LHCN-M2 (cell line): ENCODE data around the gene KCNB1. TPM values are rescaled to one million over a fixed set of nuclear protein-coding genes. Genes with fewer than 3 reads are reported as not detected.
A peak's percentile ranks its signal among the peaks of the same experiment; 100 is the strongest.

ENCODE experiments used
- DNase-seq: peaks from one replicate; pipeline ENCODE4 v3.0.0-alpha.2; 2012; ENCODE audit warnings: low read depth
- total RNA-seq: library from RNA; depleted of rRNA; stranded (reverse); fragments of >200 nt; gene quantifications from 2 replicates; pipeline ENCODE4 v1.2.3, GENCODE V29; 2014

The KCNB1 gene
- total RNA-seq, 1 experiment from 2014 or later = 0.40 TPM

DNA sequence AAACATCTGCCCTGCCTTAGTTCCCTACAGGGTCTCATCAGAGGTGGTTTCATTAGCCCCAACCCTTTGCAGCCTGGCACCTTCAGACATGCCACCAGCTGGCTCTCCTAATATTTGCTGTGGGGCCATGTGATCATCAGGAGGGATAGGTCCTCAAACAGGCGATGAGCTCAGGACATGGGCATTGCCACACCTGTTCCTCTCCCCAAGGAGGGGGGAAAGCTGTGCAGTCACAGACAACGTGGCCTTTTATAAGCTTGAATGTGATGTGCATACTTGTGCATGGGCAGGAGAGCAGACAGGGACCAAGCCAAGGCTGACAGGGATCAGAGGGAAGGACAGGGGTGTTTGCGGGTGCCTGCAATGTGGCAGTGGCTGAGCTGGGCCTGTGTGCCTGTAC, 125.8 kb downstream of the KCNB1 start:
- DNase-seq = no peak

DNA sequence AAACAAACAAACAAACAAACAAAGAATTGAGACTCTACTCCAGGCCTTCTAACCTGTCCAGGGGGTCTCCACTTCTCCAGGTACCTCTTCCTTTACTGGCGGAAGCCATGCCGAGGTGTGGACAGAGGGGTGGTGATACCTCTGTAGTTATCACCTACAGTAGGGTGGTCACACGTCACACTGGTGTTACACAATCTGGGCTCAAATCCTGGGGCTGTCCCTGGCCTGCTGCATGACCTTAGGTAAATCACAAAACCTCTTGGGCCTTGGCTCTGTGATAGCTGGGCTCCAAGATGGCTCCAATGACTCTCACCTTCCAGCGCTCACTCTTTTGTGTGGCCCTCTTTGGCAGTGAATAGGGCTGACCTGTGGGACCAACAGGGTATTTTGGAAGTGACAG, 127.8 kb downstream of the KCNB1 start:
- DNase-seq = no peak

GRCh38 chr20:49353348-49353747, 129.1 kb downstream of the KCNB1 start:
- no peak for DNase-seq

- no peak for DNase-seq
These were observed 129.7 kb downstream of the KCNB1 start for GRCh38 chr20:49352751-49353150.

- no peak for DNase-seq
These were observed 130.7 kb downstream of the KCNB1 start for GRCh38 chr20:49351775-49352174.

DNA sequence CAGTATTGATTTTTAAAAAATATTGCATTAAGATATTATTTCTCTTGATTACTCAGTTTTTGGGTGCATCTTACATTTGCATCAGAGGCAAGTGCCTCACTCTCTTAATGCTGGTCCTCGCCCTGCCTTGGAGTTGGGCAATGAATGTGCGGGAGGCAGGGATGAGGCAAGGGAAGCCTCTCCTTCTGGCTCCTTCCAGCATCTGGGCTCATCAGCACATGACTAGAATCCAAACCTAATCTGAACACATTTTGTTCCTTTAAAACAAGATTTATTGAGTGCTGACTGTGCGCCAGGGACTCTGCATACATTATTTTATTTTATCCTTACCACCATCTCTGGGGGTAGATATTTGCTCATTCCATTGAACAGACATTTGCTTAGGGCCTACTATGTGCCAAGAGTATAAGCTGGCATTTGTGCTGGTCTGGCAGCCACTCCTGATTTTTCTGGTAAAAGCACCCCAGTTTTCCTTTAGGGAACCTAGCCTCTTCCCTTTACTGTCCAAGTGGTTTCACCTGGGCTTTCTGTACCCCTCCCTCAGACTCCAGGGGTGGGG, 132.7 kb downstream of the KCNB1 start:
- DNase-seq = no peak

GRCh38 chr20:49349078-49349477, 133.4 kb downstream of the KCNB1 start:
- no peak for DNase-seq

DNA sequence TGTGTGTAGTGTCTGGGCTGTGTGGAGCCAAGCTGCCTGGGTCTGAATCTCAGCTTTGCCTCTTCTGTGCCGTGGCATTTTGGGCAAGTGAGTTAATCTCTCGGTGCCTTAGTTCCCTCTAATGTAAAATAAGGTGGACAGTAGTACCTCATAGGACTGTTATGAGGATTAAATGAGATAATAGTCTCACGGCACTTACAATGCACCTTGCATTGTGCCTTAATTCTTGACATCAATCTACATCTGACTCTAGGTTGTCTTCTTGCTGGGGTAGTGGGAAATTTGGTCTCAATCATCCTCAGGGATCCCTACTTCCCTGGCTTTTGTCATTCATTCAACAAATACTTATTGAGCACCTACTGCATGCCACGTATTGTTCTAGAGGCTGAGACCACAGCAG, 133.9 kb downstream of the KCNB1 start:
- DNase-seq = no peak

DNA sequence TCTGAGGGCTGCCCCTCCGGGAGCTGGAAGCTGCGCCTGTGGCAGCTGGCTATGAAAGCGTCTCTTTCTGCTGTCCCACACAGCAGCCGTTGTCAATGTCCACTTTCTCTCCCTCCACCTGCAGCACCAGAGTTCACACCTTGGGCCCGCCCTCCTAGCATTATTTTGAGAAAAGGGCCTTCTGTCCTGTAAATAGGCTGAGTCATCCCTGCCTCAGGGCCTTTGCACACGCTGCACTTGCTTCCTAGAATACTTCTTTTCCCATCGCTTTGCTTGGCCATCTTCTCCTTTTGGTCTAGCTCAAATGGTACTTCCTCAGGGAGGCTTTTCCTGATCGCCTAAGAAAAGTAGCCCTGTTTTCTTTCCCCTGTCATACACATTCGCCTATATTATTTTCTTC, 135.3 kb downstream of the KCNB1 start:
- DNase-seq = no peak

GRCh38 chr20:49346682-49347081, 135.8 kb downstream of the KCNB1 start:
- DNase-seq = no peak

- peak; percentile 87 for DNase-seq
These were observed 136.9 kb downstream of the KCNB1 start for GRCh38 chr20:49345524-49345923.

GRCh38 chr20:49344975-49345374, 137.5 kb downstream of the KCNB1 start:
- peak; percentile 96 for DNase-seq

- DNase-seq = no peak
These were observed 138.3 kb downstream of the KCNB1 start for GRCh38 chr20:49344140-49344539.

- DNase-seq = peak; percentile 84
These were observed 139.2 kb downstream of the KCNB1 start for GRCh38 chr20:49343246-49343645.

- DNase-seq = peak; percentile 45
These were observed 142.1 kb downstream of the KCNB1 start for GRCh38 chr20:49340161-49340966.

DNA sequence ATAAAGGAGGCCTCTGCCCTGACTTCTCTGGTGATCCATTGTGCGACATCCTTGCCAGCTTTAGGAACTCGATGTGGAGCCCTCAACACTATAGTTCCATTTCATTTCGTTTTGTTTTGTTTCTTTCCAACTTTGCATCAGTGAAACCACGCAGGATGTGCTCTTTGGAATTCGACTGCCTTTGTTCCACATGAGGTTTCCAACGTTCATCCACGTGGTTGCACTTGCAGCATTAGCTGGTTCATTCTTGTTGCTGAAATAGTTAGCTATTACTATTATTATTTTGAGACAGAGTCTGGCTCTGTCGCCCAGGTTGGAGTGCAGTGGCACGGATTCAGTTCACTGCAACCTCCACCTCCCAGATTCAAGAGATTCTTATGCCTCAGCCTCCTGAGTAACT, 143.3 kb downstream of the KCNB1 start:
- DNase-seq = no peak

DNA sequence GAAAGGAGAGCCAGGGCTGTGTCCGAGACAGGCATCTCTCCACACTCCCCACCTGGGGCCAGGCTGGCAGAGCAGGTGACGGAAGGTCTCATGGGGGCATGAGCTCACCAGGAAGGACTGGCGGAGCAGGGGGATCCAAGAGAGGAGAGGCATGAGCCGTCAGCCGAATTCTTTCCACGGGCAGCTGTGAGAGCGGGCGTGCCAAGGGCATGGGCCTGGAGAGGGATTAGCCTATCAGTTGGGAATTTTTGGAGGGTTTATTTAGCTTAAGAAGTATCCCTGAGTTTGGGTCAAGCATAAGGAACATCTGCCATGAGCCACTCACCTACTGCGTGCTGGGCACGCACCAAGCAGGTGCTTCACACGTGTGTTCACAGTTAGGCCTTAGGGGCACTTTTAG, 144.4 kb downstream of the KCNB1 start:
- DNase-seq = no peak

DNA sequence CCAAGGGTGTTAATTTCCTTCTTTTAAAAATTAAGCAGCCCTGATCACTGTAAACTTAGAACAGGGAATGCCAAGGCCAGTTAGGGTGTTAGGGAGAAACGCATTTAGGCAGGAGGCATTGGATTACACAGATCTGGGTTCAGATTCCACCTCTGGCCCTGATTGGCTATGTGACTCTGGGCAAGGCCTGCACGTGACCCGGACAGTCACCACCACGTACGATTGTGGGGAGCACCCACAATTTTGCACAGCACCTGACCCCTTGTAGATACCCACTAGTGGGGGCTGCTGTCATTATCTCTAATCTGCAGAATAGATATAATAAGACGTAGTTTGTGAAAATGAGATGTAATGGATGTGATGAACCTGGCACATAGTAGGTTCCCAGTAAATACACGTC, 145.1 kb downstream of the KCNB1 start:
- no peak for DNase-seq

DNA sequence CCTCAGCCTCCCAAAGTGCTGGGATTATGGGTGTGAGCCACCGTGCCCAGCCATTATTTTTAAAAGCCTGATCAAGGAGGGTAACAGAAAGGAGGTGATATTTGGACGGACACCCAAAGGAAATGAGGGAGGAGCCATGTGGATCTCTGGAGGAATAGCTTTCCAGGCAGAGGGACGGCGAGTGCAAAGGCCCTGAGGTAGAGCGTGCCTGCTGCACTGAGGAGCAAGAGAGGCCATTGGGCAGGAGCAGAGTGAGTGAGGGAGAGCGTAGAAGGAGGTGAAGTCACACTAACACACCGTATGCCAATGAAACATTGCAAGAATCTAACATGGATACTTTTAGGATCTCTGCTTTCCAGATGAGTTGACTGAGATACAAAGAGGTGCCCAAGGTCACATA, 145.7 kb downstream of the KCNB1 start:
- DNase-seq = no peak

DNA sequence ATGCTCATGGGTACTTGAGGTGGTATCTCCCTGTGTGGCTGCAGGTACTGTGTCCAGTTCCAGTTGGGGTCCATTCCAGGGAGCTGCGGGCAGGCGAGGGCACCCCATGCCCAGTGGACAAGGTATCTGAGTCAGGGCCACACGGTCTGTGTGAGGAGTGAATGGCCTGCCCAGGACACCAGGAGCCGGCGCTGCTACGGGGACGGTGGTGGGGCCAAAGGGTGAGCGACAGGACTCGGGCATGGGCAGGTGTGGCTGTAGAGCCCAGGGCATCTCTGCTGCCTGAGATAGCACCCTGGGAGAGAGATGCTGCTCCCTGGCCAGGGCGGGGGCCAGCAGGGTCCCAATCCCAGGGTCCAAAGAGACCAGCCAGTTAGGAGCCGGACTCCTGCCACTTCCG, 147.0 kb downstream of the KCNB1 start:
- no peak for DNase-seq

GRCh38 chr20:49330701-49331615, 151.5 kb downstream of the KCNB1 start:
- DNase-seq = no peak

DNA sequence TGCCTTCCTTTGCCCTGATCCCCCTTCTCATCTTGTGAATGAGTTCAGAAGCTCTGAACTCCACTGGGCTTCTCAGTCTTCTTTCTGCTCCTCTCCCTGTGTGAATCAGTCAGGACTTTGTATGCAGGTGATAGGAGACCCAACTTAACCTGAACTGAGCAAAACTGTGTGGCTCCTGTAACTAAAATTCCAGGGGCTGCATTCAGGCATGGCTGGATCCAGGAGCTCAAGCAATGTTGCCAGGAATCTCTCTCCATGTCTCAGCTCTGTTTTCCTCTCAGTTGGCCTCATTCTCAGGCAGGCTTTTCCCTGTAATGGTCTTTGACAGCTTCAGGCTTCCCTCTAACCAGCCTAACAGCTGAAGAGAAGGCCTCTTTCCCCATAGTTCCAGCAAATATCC, 153.7 kb downstream of the KCNB1 start:
- DNase-seq = no peak
